ENCODE results near the gene ANGPTL7. TPM values are rescaled to one million over a fixed set of nuclear protein-coding genes. Genes with fewer than 3 reads are reported as not detected.

ANGPTL7 gene
- total and polyA plus RNA-seq, 2 of the 8 experiments (the other 6 are each of a cell fraction or from before 2014, with no cell fraction given) = not detected

DNA sequence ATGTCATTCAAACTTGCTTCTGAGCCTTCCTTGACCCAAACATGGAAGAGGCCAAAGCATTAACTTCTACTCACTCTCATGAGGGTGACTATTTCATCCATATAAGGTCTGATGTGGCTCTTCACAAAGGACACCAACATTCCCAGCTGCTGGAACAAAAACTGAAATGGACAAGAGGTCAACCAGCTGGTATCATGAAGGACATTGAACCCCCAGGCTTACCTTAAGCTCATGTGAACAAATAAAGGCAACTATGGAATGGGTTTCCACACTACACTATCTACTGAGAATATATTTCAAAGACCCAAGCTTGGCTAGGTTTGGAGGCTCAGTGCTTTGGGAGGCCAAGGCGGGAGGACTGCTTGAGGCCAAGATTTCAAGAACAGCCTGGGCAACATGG, 26.9 kb downstream of the ANGPTL7 start (continued):
- TF ChIP-seq CHD2 (IDR thresholded peaks at IDR 0.05; ENCODE audit: low read length) = no peak
- TF ChIP-seq NRF1 (IDR thresholded peaks at IDR 0.05; ENCODE audit: low read depth, low read length) = no peak
- TF ChIP-seq EP300 (IDR thresholded peaks at IDR 0.05; ENCODE audit: borderline replicate concordance in 1 of 2, low read depth in 2 of 2, low read length in 2 of 2) = no peak
- TF ChIP-seq CREB1 (IDR thresholded peaks at IDR 0.05) = no peak
- TF ChIP-seq POU5F1 (IDR thresholded peaks at IDR 0.05; ENCODE audit: low read depth, low read length) = no peak

All from H1 (cell line).